Measurements from ENCODE around the gene SWAP70.

The SWAP70 gene

GRCh38 chr11:9771071-9771511, 107.2 kb downstream of the SWAP70 start:
- peaks cover 6% of the 10 kb centered on the region for H3K4me1 Mint-ChIP-seq (ENCODE audit: low read depth)
- H3K4me3 Mint-ChIP-seq, result no peak overlapping the region
- H3K36me3 Mint-ChIP-seq (ENCODE audit: low read depth), result no peaks in the 10 kb centered on the region
- H3K27ac Mint-ChIP-seq, result no peak overlapping the region
- H3K9me3 Mint-ChIP-seq, result no peaks in the 10 kb centered on the region
- H3K27me3 Mint-ChIP-seq (ENCODE audit: low read depth), result no peaks in the 10 kb centered on the region

DNA sequence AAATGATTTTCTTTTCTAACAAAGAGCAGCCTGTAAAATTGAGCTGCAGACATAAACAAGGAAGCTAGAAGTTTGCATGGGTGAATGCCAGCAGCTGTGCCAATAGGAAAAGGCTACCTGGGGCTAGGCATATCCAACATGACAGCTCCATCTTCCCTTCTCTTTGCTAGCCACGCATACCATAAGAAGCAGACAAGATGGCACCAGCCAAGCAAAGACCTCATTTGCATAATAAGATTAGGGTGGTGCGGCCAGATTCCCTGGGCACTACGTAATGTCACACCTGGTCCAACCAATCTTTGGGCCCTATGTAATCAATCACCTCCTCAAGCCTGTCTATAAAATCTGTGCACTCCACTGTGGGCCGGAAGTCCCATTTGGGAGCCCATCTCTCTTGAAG, 108.3 kb downstream of the SWAP70 start:
- H3K27me3 Mint-ChIP-seq (ENCODE audit: low read depth), result no peaks in the 10 kb centered on the region
- no peak overlapping the region for H3K27ac Mint-ChIP-seq
- peaks cover under 1% of the 10 kb centered on the region for H3K4me1 Mint-ChIP-seq (ENCODE audit: low read depth)
- H3K4me3 Mint-ChIP-seq, result no peak overlapping the region
- H3K36me3 Mint-ChIP-seq (ENCODE audit: low read depth), result no peaks in the 10 kb centered on the region
- no peaks in the 10 kb centered on the region for H3K9me3 Mint-ChIP-seq

- Mint-ChIP-seq H3K9me3 (no peaks in the 10 kb centered on the region), H3K4me1 (ENCODE audit: low read depth) (no peaks in the 10 kb centered on the region), H3K27me3 (ENCODE audit: low read depth) (no peaks in the 10 kb centered on the region), H3K36me3 (ENCODE audit: low read depth) (no peaks in the 10 kb centered on the region), H3K4me3 (no peak overlapping the region), H3K27ac (no peak overlapping the region)
Observed at GRCh38 chr11:9773524-9773923, 109.6 kb downstream of the SWAP70 start.

DNA sequence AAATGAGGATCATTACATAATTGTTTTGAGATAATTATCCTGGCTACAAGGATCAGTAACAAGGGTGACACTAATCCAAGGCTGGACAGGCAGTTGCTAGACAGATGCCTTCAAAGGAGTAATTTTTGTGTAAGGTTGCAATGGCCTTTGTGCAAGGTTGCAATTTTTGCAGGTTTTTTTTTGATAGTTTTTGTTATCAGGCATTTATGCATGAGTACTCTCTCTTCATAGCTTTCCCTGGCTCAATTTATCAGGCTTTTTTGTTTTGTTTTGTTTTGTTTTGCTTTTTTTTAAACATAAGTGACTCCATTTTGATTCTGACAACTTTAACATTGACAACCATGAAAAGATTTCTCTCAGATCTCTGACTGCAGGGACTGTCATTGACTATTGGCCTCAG, 110.2 kb downstream of the SWAP70 start:
- no peaks in the 10 kb centered on the region for H3K9me3 Mint-ChIP-seq
- H3K4me1 Mint-ChIP-seq (ENCODE audit: low read depth), result no peaks in the 10 kb centered on the region
- H3K27me3 Mint-ChIP-seq (ENCODE audit: low read depth), result no peaks in the 10 kb centered on the region
- H3K36me3 Mint-ChIP-seq (ENCODE audit: low read depth), result no peaks in the 10 kb centered on the region
- H3K27ac Mint-ChIP-seq, result no peak overlapping the region
- H3K4me3 Mint-ChIP-seq, result no peak overlapping the region

- Mint-ChIP-seq H3K36me3 (ENCODE audit: low read depth) (no peaks in the 10 kb centered on the region), H3K27ac (no peak overlapping the region), H3K4me3 (no peak overlapping the region), H3K4me1 (ENCODE audit: low read depth) (no peaks in the 10 kb centered on the region), H3K27me3 (ENCODE audit: low read depth) (no peaks in the 10 kb centered on the region), H3K9me3 (no peaks in the 10 kb centered on the region)
Observed at GRCh38 chr11:9774591-9775397, 110.9 kb downstream of the SWAP70 start.

DNA sequence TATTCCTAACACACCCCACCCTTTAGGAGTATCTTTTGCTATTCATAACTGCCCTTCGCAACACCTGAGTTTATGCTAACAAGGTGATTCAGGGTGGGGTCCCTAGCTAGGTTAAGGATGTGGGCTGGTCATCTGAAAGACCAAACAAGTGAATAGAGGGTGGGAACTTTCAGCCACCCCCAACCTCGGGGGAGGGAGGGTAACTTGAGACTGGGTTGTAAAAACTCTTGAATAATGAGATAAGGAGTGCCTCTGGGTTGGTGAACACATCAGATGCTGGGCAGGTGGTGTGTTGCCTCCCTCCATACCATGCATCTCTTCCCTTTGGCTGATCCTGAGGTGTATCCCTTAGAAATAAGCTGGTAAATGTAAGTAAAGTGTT, 111.5 kb downstream of the SWAP70 start:
- H3K9me3 Mint-ChIP-seq, result no peaks in the 10 kb centered on the region
- no peaks in the 10 kb centered on the region for H3K36me3 Mint-ChIP-seq (ENCODE audit: low read depth)
- no peak overlapping the region for H3K4me3 Mint-ChIP-seq
- no peaks in the 10 kb centered on the region for H3K4me1 Mint-ChIP-seq (ENCODE audit: low read depth)
- no peaks in the 10 kb centered on the region for H3K27me3 Mint-ChIP-seq (ENCODE audit: low read depth)
- H3K27ac Mint-ChIP-seq, result no peak overlapping the region

- H3K9me3 Mint-ChIP-seq, result no peaks in the 10 kb centered on the region
- no peaks in the 10 kb centered on the region for H3K27me3 Mint-ChIP-seq (ENCODE audit: low read depth)
- H3K4me1 Mint-ChIP-seq (ENCODE audit: low read depth), result no peaks in the 10 kb centered on the region
- no peak overlapping the region for H3K4me3 Mint-ChIP-seq
- no peaks in the 10 kb centered on the region for H3K36me3 Mint-ChIP-seq (ENCODE audit: low read depth)
- H3K27ac Mint-ChIP-seq, result no peak overlapping the region
Observed at GRCh38 chr11:9776203-9776602, 112.3 kb downstream of the SWAP70 start.

DNA sequence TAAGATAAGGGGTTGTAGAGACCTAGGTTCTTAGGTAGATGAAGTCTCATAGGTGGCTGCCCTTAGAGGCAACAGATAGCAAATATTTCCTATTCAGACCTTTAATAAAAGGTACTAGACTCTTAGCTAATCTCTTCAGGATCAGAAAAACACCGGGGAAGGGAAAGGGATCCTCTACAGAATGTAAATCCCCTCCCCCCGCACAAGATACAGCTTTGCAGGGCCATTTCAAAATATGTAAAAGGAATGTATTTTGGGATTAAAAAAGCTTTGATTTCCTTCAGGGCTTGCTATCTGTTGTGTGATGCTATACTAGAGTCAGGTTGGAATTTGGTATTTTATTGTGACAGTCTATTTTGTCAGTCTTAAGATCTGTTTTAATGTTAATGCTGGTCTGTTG, 113.2 kb downstream of the SWAP70 start:
- Mint-ChIP-seq H3K9me3 (no peaks in the 10 kb centered on the region), H3K36me3 (ENCODE audit: low read depth) (no peaks in the 10 kb centered on the region), H3K4me3 (no peak overlapping the region)

DNA sequence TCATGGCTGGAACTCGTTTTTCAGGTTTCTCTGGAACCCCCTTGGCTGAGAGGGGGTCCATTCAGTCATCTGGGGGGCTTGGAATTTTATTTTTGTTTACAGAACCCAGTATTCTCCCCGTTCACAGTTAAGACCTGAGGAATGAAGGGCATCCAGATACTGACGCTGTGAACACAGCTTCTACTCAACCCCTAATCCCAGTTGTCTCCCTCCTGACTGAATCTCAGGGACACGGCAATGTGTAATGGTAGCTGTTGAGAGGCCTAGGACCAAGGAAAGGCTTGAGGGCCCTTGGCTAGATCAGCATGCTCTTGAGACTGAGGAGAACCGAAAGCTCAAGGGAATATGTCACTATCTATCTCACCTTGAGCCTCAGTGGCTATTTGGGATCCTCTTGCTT, 113.6 kb downstream of the SWAP70 start:
- Mint-ChIP-seq H3K4me3 (no peak overlapping the region), H3K4me1 (ENCODE audit: low read depth) (peaks cover 1% of the 10 kb centered on the region), H3K27me3 (ENCODE audit: low read depth) (no peaks in the 10 kb centered on the region), H3K36me3 (ENCODE audit: low read depth) (no peaks in the 10 kb centered on the region), H3K27ac (no peak overlapping the region), H3K9me3 (no peaks in the 10 kb centered on the region)

More for the DNA sequence above, 113.2 kb downstream of the SWAP70 start:
- Mint-ChIP-seq H3K27me3 (ENCODE audit: low read depth) (no peaks in the 10 kb centered on the region), H3K4me1 (ENCODE audit: low read depth) (peaks cover under 1% of the 10 kb centered on the region), H3K27ac (no peak overlapping the region)

GRCh38 chr11:9780929-9781328, 117.1 kb downstream of the SWAP70 start:
- no peaks in the 10 kb centered on the region for H3K36me3 Mint-ChIP-seq (ENCODE audit: low read depth)
- no peaks in the 10 kb centered on the region for H3K9me3 Mint-ChIP-seq
- H3K27ac Mint-ChIP-seq, result no peak overlapping the region
- H3K4me3 Mint-ChIP-seq, result no peak overlapping the region
- peaks cover 8% of the 10 kb centered on the region for H3K4me1 Mint-ChIP-seq (ENCODE audit: low read depth)
- no peaks in the 10 kb centered on the region for H3K27me3 Mint-ChIP-seq (ENCODE audit: low read depth)

DNA sequence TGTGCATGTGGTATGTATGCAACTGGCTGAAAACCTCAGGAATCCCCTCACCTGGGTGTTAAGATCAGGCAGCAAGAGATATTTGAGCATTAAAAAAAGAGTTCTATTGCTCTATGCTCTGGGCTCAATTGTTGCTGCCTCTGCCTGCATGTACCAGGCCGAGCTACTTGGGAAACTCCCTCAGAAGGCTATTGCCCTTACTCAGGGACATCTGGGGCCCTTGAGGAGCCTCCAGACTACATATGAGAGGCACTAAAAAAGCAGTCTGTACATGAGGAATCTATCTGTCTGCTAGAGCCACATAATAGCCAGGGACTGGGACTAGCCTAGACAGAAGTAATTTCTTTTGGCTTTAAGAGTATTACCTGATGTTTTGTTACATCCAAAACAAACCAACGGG, 120.1 kb downstream of the SWAP70 start:
- Mint-ChIP-seq H3K27me3 (ENCODE audit: low read depth) (no peaks in the 10 kb centered on the region), H3K9me3 (no peaks in the 10 kb centered on the region), H3K27ac (no peak overlapping the region), H3K36me3 (ENCODE audit: low read depth) (no peaks in the 10 kb centered on the region), H3K4me3 (no peak overlapping the region), H3K4me1 (ENCODE audit: low read depth) (peaks cover 10% of the 10 kb centered on the region)

- H3K4me3 Mint-ChIP-seq, result no peak overlapping the region
- H3K4me1 Mint-ChIP-seq (ENCODE audit: low read depth), result peaks cover 10% of the 10 kb centered on the region
- no peaks in the 10 kb centered on the region for H3K27me3 Mint-ChIP-seq (ENCODE audit: low read depth)
- no peak overlapping the region for H3K27ac Mint-ChIP-seq
- no peaks in the 10 kb centered on the region for H3K36me3 Mint-ChIP-seq (ENCODE audit: low read depth)
- H3K9me3 Mint-ChIP-seq, result no peaks in the 10 kb centered on the region
Observed at GRCh38 chr11:9784602-9785315, 120.9 kb downstream of the SWAP70 start.

GRCh38 chr11:9787260-9787659, 123.4 kb downstream of the SWAP70 start:
- H3K36me3 Mint-ChIP-seq (ENCODE audit: low read depth), result peaks cover 2% of the 10 kb centered on the region
- peaks cover 9% of the 10 kb centered on the region for H3K4me1 Mint-ChIP-seq (ENCODE audit: low read depth)
- no peak overlapping the region for H3K27ac Mint-ChIP-seq
- H3K27me3 Mint-ChIP-seq (ENCODE audit: low read depth), result no peaks in the 10 kb centered on the region
- no peaks in the 10 kb centered on the region for H3K9me3 Mint-ChIP-seq
- no peak overlapping the region for H3K4me3 Mint-ChIP-seq

GRCh38 chr11:9787981-9788521, 124.2 kb downstream of the SWAP70 start:
- Mint-ChIP-seq H3K27me3 (ENCODE audit: low read depth) (no peaks in the 10 kb centered on the region), H3K9me3 (no peaks in the 10 kb centered on the region), H3K4me1 (ENCODE audit: low read depth) (peaks cover 9% of the 10 kb centered on the region), H3K27ac (no peak overlapping the region), H3K4me3 (no peak overlapping the region), H3K36me3 (ENCODE audit: low read depth) (peaks cover 2% of the 10 kb centered on the region)

DNA sequence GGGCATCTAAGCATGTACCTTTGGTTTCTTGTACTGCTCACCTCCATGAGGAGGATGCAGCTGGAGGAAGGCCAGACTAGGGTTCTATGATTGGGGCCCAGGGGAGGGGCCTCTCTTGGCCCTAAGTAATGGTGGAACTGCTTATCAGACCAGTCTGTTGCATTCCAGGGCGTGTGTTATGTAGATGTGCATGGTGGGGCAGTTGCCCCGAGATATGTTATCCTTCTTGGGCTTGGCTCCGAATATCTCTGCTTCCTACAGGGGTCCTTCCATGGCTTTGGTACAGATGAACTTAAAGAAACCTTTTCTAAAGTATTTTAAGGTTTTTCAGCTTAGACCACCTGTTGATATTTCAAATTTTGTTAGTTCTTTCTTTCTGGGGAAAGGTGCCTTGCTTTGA, 126.0 kb downstream of the SWAP70 start:
- peaks cover 2% of the 10 kb centered on the region for H3K36me3 Mint-ChIP-seq (ENCODE audit: low read depth)
- H3K4me3 Mint-ChIP-seq, result no peak overlapping the region
- no peak overlapping the region for H3K27ac Mint-ChIP-seq

More for the DNA sequence above, 126.0 kb downstream of the SWAP70 start:
- no peaks in the 10 kb centered on the region for H3K9me3 Mint-ChIP-seq
- H3K4me1 Mint-ChIP-seq (ENCODE audit: low read depth), result peaks cover 3% of the 10 kb centered on the region
- H3K27me3 Mint-ChIP-seq (ENCODE audit: low read depth), result no peaks in the 10 kb centered on the region

Measured in T-helper 1 cell treated with Interleukin-12 subunit alpha and Interleukin-12 subunit beta and Interleukin-4 antibody, amounts not matched to agents 30 μg/mL and 1 μg/mL, for 36 hours (primary cell).